ENCODE data around the gene HORMAD2. TPM values are rescaled to one million over a fixed set of nuclear protein-coding genes. Genes with fewer than 3 reads are reported as not detected.

HORMAD2 gene
- total RNA-seq, 1 donor from 2014 or later, result not detected

GRCh38 chr22:30182350-30182745 is 102.1 kb downstream of the HORMAD2 start:
- intact Hi-C loops (cut with micrococcal nuclease), result no loop called here
- H3K4me1 ChIP-seq, result no peaks in the 10 kb centered on the region
- DNase-seq, result no peak
- no peaks in the 10 kb centered on the region for H3K36me3 ChIP-seq
- H3K9me3 ChIP-seq (replicated peaks), result no peaks in the 10 kb centered on the region
- TF ChIP-seq, protein P1, sequence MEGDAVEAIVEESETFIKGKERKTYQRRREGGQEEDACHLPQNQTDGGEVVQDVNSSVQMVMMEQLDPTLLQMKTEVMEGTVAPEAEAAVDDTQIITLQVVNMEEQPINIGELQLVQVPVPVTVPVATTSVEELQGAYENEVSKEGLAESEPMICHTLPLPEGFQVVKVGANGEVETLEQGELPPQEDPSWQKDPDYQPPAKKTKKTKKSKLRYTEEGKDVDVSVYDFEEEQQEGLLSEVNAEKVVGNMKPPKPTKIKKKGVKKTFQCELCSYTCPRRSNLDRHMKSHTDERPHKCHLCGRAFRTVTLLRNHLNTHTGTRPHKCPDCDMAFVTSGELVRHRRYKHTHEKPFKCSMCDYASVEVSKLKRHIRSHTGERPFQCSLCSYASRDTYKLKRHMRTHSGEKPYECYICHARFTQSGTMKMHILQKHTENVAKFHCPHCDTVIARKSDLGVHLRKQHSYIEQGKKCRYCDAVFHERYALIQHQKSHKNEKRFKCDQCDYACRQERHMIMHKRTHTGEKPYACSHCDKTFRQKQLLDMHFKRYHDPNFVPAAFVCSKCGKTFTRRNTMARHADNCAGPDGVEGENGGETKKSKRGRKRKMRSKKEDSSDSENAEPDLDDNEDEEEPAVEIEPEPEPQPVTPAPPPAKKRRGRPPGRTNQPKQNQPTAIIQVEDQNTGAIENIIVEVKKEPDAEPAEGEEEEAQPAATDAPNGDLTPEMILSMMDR (IDR thresholded peaks at IDR 0.05; ENCODE audit: borderline replicate concordance), result no peak
- peaks cover 49% of the 10 kb centered on the region for H3K27me3 ChIP-seq (ENCODE audit: low read depth)
- H3K27ac ChIP-seq (replicated peaks), result no peak overlapping the region
- H3K4me3 ChIP-seq, result no peak overlapping the region

DNA sequence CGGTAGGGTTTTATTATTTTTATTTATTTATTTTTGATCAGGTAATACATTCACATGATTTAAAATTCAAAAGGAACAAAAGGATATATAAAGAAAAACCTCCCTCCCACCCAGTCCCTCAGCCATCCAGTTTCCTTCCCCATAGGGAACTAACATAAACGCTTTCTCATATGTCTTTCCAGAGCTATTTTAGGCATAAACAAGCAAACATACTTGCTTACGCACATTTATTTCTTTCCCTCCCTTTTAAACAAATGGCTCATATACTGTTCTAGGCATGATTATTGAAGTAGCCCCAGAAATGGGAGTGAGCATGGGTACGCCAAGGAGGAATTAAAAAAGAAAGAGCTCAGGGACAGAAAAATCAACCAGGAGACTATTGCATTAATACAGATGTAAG is 102.6 kb downstream of the HORMAD2 start:
- Histone ChIP-seq H3K4me3 (no peak overlapping the region), H3K9me3 (replicated peaks) (no peaks in the 10 kb centered on the region), H3K27ac (replicated peaks) (no peak overlapping the region), H3K27me3 (ENCODE audit: low read depth) (peaks cover 54% of the 10 kb centered on the region), H3K36me3 (no peaks in the 10 kb centered on the region), H3K4me1 (peaks cover 2% of the 10 kb centered on the region)
- DNase-seq, result no peak
- TF ChIP-seq, protein P1 (IDR thresholded peaks at IDR 0.05; ENCODE audit: borderline replicate concordance), result no peak
- intact Hi-C loops (cut with micrococcal nuclease), result no loop called here

DNA sequence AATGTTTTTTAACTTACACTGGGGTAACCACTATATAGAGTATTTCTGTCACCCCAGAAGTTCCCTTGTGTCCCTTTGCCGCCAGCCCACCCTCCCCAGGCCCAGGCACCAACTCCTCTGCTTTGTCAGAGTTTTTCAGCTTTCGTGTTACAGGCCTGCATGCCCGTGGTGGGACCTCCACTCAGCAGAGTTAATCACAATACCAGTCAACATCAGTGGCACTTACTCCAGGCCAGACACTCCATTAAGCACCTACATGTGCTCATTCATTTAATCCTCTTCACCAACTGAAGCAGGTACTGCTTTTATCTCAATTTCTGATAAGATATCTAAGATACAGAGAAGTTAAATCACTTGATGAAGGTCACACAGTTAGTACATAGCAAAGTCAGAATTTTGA is 103.0 kb downstream of the HORMAD2 start:
- no peak for DNase-seq
- Histone ChIP-seq H3K4me3 (no peak overlapping the region), H3K36me3 (no peaks in the 10 kb centered on the region), H3K27ac (replicated peaks) (no peak overlapping the region), H3K4me1 (peaks cover 6% of the 10 kb centered on the region), H3K9me3 (replicated peaks) (no peaks in the 10 kb centered on the region), H3K27me3 (ENCODE audit: low read depth) (peaks cover 58% of the 10 kb centered on the region)
- TF ChIP-seq, protein P1 (IDR thresholded peaks at IDR 0.05; ENCODE audit: borderline replicate concordance), result no peak
- intact Hi-C loops (cut with micrococcal nuclease), result no loop called here

GRCh38 chr22:30183861-30184278 is 103.6 kb downstream of the HORMAD2 start:
- H3K36me3 ChIP-seq, result no peaks in the 10 kb centered on the region
- peaks cover 6% of the 10 kb centered on the region for H3K4me1 ChIP-seq
- intact Hi-C loops (cut with micrococcal nuclease), result no loop called here
- no peak overlapping the region for H3K4me3 ChIP-seq
- peaks cover 63% of the 10 kb centered on the region for H3K27me3 ChIP-seq (ENCODE audit: low read depth)
- TF ChIP-seq, protein P1 (IDR thresholded peaks at IDR 0.05; ENCODE audit: borderline replicate concordance), result no peak
- no peak overlapping the region for H3K27ac ChIP-seq (replicated peaks)
- no peaks in the 10 kb centered on the region for H3K9me3 ChIP-seq (replicated peaks)
- no peak for DNase-seq

- intact Hi-C loops (cut with micrococcal nuclease), result no loop called here
- H3K4me3 ChIP-seq, result no peak overlapping the region
These were observed 104.9 kb downstream of the HORMAD2 start for GRCh38 chr22:30185129-30185528.

More at GRCh38 chr22:30185129-30185528, 104.9 kb downstream of the HORMAD2 start:
- Histone ChIP-seq H3K4me1 (peaks cover 6% of the 10 kb centered on the region), H3K27ac (replicated peaks) (no peak overlapping the region), H3K9me3 (replicated peaks) (no peaks in the 10 kb centered on the region), H3K36me3 (no peaks in the 10 kb centered on the region), H3K27me3 (ENCODE audit: low read depth) (peaks cover 66% of the 10 kb centered on the region)
- DNase-seq, result no peak
- TF ChIP-seq, protein P1 (IDR thresholded peaks at IDR 0.05; ENCODE audit: borderline replicate concordance), result no peak

Measured in left ventricle myocardium inferior (tissue), 1 donor.